Stimulated activated CD4-positive, alpha-beta T cell treated with anti-CD3 and anti-CD28 coated beads, Interleukin-15, amount 100 ng/mL, for 1 hour (primary cell): Measurements from ENCODE around the gene ADAM10.
"Not testable (repeated sequence)": the region's sequence is repeated elsewhere in the genome, so short reads cannot be mapped to it uniquely, and the experiment has no call there.

Experiments used
- DNase-seq, 2 donors: peaks; one replicate each; pipeline ENCODE4 v3.0.0-alpha.2; 2020; ENCODE audit warnings: low read depth in 1 of 2, low spot score in 1 of 2

Gene ADAM10, protein sequence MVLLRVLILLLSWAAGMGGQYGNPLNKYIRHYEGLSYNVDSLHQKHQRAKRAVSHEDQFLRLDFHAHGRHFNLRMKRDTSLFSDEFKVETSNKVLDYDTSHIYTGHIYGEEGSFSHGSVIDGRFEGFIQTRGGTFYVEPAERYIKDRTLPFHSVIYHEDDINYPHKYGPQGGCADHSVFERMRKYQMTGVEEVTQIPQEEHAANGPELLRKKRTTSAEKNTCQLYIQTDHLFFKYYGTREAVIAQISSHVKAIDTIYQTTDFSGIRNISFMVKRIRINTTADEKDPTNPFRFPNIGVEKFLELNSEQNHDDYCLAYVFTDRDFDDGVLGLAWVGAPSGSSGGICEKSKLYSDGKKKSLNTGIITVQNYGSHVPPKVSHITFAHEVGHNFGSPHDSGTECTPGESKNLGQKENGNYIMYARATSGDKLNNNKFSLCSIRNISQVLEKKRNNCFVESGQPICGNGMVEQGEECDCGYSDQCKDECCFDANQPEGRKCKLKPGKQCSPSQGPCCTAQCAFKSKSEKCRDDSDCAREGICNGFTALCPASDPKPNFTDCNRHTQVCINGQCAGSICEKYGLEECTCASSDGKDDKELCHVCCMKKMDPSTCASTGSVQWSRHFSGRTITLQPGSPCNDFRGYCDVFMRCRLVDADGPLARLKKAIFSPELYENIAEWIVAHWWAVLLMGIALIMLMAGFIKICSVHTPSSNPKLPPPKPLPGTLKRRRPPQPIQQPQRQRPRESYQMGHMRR

DNA sequence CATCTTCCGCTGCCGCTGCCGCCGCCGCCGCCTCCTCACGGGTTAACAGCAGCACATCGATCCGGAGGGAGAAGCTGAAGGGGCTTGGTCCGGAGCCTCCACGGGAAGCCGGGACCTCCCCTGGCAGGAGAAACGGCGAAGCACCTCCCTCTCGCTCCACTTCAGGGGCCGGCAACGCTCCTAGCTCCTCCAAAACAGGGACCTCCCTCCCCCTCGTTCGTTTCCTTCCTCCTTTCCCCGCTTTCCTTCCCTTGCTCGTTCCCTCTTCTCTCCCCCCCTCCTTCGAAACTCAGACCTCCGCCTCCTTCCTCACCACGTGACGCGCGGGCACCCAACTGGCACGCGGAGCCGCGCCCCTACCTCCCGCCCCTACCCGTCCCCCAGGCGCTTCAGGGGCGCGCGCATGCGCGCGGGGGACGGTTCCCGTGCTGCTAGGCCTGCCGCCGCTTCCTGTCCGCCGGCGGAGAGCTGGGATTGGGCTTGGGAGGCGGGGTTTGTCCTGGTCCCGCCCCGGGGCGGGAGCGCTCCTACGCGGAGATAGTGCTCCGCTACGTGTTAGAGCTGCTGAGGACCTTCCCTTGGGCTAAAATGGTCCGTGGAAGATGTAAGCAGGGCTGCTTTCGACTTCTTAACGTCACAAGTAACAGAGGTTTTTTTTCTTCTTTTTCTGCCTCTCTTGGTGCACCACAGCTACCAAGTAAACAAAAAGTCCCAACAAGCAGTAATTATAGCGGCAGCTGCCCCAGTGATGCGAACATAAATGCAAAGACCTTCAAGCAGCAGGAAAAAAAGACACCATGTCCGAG, at the start of gene ADAM10:
Gene ADAM10 (minus strand): TSS at position 176 of the 806 bp plus-strand sequence. CDS start 173 bp downstream, at position 3.
- peak; percentile 98 for DNase-seq

DNA sequence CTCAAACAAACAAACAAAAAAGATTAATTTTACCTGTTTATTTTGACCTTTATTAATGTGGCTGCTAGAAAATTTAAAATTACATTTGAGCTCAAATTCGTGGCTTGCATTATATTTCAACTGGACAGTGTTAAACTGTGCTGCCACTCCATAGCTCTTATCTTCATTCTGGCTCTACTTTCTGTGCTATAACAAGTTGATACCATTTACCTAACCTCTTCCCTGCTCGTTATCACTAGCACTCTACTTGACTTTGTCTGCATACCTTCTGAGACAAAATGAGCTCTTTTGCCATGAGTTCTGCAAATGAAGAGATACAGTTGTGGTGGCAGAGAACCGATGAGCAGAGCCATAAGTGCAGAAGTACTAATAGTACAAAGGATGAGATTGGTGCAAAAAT, 48.0 kb upstream of the ADAM10 start:
- DNase-seq = no peak

DNA sequence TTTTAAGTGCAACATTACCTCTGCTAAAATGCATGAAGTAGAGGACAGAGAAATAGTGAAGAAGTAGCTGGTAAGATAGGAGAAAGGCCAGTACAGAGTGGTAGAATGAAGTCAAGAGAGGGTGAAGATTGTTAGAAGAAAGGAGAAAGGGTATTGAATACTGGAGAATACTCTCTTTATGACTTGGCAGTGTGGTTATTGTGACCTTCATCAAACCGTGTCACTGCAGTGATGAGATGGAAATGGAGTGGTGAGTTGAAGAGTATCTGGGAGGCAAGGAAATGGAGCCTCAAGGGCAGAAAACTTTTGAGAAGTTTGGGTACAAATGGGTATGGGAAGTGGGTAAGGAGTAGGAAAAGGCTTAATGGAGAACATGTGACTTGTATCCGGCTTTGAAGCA, 46.3 kb upstream of the ADAM10 start:
- no peak for DNase-seq

DNA sequence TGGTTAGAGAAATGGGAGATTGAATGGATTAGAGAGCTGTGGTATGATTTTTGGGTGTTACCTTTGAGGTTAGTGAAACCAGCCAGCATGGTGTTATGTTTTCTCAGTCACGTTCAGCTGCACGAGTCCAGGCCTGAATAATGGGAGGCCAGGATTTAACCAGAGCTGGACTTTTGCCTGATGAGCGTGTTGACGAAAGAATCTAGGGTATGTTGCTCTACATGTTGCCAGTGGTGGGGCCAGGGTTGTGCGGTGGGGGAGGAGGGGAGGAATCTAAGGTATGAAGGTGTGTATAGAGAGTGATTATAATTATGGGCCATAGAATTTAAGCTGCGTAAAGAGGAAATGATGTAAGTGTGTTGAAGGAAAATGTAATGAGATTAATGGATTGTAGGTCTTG, 44.4 kb upstream of the ADAM10 start:
- DNase-seq = no peak

DNA sequence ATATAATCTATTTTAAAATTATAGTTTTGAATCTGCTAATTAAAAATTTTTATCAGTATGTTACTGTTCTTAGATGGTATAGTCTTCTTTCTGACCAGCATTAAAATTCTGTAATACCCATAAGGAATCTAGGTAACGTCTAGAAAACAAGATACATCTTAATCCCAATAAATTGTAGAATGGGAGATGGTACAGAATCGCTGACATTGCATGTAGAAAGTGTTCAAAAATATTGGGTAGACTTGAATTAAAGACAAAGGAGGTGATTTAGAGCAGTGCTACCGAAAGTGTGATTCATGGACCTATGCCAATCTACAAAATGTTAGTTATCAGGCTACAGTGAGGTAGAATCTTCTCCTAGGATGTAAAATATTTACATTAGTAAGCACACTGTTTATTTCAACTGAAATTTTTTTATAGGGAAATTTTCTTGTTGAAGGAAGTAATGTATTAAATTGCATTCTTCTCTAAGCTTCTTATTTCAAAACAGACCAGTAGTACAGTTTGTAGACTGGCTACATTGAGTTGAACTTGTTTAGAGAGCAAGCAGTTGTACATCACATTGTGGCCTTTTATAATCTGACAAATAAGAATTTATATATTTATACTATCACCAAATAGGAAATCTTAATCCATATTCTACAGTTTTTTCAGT, 38.7 kb upstream of the ADAM10 start:
- no peak for DNase-seq

DNA sequence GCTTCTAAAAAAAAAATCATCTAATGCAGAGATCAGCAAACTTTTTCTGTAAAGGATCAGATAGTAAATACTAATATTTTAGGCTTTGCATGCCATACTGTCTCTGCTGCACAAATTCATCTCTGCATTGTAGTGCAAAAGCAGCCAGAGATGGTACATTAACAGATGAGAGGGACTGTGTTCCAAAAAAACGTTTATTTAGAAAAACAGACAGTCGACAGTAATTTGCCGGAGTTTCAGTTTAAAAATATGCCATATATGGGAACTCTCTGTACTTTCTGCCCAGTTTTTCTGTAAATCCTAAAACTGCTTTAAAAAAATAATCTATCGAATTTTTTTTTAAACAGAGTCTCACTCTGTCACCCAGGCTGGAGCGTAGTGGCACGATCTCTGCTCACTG, 35.8 kb upstream of the ADAM10 start:
- DNase-seq = no peak

DNA sequence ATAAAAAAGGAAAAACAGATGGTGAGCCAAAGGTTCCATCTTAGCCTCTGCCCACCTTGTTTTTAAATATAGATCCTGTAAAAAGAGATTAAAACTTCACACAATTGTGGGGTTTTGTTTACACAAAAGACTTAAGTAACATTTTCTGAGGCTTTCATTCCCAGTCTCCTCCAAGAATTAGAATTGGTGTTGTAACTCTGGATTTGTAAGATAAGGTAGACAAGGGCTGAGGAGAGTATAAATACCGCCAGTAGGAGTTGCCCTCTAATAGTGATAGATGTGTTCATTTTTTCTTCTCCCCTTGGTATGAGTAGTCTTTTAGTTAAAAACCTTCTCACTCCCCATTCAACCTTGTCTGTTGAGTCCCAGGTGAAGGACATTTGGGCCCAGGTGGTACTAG, 30.0 kb upstream of the ADAM10 start:
- no peak for DNase-seq

DNA sequence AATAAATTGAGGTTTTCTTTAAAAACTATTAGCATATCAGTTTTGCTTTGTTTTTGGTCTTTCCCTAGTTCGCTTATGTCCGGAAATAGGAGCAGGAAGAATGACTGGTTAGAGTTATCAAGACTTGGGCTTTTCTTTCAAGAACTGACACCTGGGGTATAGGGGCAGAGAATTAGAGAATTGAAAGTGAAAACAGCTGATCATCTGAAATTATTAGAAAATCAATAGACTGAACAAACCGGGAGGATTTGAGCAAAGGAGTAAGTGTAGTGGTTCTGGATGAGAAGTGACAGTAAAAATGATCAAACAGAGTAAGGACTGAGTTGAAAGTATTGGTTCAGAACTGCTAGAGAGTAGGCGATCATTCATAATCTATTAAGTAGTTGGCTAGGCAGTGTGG, 27.6 kb upstream of the ADAM10 start:
- DNase-seq = no peak

DNA sequence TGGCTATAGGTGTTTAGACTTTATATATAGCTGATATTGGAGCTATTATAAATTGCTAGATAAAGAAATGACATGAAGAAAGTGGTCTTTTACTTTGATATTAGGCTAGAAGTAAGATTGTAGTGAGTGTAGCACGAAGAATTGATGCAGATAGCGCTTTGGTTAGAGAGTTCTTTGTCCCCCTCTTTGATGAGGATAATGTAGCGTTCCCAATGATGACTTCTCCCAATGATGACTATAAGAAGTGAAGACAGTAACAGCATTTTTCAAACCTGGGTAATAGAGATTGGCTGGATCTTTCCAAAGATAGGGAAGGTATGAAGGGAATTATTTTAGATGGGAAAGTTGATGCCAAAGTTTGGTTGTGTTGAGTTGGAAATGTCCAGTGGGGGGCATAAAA, 25.9 kb upstream of the ADAM10 start:
- no peak for DNase-seq

DNA sequence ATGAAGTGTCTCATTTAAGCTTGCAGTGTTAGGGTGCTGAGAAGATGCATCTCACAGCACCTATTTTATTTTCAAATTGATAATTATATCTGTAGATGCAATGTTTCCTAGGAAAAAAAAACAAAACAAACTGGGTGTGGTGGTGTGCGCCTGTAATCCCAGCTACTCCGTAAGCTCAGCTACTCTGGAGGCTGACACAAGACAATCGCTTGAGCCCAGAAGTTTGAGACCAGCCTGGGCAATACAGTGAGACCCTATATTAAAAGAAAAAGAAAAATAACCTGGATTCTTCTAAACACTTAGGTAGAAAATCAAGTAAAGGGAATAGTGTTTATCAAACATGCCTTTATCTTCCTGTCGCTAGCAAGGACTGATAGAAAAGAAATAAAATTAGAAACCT, 23.5 kb upstream of the ADAM10 start:
- DNase-seq = no peak

DNA sequence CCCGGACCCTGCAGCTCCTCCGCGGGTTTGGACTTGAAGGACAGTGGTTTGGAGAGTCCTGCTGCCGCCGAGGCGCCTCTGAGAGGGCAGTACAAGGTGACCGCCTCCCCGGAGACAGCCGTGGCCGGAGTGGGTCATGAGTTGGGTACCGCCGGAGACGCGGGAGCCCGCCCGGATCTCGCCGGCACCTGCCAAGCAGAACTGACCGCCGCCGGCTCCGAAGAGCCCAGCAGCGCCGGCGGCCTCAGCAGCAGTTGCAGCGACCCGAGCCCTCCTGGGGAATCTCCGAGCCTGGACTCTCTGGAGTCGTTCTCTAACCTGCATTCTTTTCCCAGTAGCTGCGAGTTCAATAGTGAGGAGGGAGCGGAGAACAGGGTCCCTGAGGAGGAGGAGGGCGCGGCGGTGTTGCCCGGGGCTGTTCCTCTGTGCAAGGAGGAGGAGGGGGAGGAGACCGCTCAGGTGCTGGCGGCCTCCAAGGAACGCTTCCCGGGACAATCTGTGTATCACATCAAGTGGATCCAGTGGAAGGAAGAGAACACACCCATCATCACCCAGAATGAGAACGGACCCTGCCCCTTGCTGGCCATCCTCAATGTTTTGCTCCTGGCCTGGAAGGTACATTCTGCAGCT, 22.2 kb upstream of the ADAM10 start:
- peak in 1 of 2 donors; percentile 5 for DNase-seq

DNA sequence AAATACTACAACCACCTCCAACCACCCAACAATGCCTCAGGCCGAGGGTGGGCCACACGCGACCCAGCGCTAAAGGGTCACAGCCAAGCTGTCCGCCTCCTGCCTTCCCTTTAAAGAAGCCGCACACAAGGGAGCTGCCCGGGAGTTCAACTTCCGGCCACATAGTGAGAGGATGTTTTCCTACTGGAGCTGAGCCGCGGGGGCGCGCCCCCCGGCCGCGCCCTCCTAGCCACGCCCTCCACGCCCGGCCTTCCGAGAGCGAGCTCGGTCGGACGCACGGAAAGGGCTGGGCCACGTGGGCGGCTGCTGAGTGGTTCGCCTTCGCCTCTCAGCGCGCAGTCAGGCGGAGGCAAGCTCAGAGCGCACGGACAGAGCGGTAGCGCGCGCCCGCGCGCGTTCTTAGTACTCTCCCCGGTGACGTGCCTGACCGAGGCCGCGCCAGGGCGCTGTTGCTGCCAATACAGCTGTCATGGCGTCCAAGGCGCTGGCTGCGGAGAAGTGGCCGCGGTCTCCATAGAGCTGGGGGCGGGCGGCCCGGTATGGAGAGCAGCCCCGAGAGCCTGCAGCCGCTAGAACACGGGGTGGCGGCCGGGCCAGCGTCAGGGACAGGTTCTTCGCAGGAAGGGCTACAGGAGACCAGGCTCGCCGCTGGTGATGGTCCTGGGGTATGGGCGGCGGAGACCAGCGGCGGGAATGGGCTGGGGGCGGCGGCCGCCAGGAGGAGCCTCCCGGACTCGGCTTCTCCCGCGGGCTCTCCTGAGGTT, 21.5 kb upstream of the ADAM10 start, which contains the start of gene MINDY2:
Gene MINDY2 (plus strand): TSS at position 446 of the 764 bp plus-strand sequence. CDS start 94 bp downstream, at position 540.
- peak; percentile 79 to 87 for DNase-seq

DNA sequence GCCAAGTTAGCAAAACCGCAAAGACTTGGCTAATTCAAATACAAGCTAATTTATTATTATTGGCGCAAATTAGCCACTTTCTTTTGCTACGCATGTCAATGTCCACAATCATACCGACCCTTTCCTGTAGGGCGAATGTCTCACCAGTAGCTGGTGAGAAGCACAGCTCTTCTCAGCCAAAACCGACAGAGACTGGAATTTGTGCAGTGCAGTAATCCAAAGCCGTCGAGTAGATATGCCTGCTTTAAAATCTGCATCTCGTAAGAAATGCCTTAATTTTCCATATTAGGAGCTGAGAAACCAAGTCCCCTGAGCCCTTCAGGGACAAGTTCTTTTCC, 21.0 kb upstream of the ADAM10 start:
- DNase-seq = no peak

DNA sequence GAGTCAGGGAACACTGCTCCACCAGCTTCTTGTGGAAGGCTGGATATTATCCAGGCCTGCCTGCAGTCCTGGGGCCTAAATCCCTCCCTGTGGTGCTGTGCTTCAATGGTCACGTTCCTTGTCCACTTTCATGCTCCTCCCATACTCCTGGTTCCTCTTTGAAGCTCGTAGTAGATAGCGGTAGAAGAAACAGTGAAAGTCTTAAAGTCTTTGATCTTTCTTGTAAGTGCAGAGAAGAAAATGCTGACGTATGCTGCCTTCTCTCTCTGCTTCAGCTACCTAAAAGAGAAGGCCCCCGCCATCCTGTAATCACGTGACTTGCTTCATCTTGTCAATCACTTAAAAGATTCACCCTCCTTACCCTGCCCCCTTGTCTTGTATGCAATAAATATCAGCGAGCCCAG, 19.1 kb upstream of the ADAM10 start:
- DNase-seq = not testable (repeated sequence)

DNA sequence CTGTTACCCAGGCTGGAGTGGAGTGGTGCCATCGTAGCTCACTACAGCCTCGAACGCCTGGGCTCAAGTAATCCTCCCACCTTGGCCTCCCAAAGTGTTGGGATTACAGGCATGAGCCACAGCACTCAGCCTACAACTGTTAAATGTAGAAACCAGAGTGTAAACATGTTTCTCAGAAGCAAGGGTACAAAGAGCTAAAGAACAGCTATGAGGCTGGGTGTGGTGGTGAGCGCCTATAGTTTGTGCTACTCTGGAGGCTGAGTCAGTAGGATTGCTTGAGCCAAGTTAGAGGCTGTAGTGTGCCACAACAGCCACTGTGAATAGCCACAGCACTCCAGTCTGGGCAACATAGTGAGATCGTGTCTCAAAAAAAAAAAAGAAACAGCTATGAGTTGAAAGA, 16.8 kb upstream of the ADAM10 start:
- DNase-seq = no peak

DNA sequence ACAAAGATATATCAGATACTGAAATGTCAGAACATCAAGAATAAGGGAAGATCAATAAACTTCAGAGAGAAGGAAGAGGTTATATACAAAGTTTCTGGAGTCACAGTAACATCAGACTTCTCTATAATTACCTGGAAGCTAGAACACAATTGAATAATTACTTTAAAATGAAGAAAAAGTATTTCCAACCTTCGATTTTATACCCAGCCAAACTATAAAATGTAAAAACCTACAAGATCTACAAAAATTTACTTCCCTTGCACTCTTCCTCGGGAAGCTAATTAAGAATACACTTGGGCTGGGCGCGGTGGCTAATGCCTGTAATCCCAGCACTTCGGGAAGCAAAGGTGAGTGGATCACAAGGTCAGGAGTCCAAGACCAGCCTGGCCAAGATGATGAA, 15.0 kb upstream of the ADAM10 start:
- DNase-seq = no peak

DNA sequence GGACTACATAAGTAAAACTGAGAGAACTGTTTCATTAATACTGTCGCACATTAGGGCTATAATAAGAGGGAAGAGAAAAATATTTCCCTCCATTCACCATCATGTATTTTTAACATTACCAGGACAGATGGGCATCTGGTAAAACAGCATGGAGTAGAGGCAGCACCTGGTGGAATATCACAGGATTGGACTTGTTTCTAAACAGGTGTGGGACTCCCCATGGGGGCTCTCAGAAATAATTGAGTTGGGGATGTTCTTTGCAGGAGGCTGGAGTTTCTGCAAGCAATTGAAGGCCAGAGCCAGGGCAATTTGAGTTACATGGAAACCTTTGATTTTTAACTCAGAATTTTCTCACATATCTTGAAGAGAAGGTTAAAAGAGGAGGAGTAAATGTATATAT, 13.2 kb upstream of the ADAM10 start:
- DNase-seq = no peak

DNA sequence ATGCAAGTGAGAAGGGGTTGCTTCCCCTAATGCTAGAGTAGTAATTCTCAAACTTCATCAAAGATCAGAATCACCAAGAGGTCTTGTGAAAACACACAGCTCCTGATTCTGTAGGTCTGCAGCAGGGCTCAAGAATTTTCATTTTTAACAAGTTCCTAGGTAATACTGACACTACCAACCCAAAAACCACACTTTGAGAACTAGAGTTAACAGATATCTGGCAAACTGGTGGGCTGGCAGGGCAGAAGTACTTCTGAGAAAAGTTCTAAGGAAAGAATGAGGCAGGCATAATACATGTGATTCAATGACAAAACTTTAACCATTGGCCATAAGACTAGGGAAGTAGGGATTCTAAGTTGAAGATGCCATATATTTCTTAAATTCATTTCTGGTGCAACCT, 12.8 kb upstream of the ADAM10 start:
- no peak for DNase-seq

DNA sequence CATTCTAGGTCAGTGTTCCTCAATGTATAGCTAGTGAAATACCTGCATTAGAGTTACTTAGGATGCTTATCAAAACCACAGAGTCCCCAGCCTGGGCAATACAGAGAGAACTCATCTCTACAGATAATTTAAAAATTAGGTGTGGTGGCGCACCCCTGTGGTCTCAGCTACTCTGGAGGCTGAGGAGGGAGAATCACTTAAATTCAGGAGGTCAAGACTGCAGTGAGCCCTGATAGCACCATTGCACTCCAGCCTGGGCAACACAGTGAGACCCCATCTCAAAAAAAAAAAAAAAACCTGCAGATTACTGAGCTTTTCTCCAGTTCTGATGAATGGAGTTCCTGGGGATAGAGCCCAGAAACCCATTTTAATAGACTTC, 11.5 kb upstream of the ADAM10 start:
- DNase-seq = no peak

DNA sequence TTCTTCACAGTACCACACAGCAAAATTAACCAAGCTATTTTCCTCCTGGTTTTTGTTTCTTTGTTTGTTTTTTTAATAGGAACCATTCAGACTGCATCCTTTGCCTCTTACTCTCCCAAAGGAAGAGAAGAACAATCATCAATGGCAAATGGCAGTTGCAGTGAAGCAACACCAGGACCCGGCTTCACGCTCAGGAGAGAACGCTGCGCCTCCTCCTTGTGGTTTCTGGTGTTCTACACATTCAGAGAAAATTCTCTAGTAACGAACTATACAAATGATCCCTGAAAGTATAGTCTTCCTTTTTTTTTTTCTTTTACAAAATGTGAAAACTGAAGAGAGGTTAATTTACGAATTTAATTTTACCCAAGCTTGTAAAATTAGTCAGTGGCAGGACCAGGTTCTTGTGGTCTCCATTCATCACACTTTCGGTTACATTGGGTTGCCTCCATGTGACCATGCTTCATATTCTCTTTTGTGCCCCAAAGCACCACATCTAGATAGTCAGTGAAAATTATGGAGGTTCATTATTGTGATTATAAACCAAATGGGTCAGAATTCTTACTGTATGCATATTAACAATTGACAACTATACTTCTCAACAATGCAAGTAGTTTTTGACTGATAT, 11.0 kb upstream of the ADAM10 start:
- DNase-seq = no peak
